SK-N-SH (cell line): ENCODE data around the gene ZCCHC17. TPM values are rescaled to one million over a fixed set of nuclear protein-coding genes. Genes with fewer than 3 reads are reported as not detected.

Experiments used
- CTCF ChIA-PET: fragments of 300-600, 350-600 bp; formaldehyde crosslinking; extraction: SDS; loops from one replicate; lab custom pipeline; 2021; lab: Yijun Ruan, JAX
- POLR2A ChIA-PET: fragments of 350-600 bp; sonication (Branson Sonifier 250); formaldehyde crosslinking; extraction: SDS; loops from one replicate; lab custom pipeline; 2020; ENCODE audit warnings: antibody characterized with exemption, inconsistent platforms; lab: Yijun Ruan, JAX
- DNase-seq: peaks from one replicate; pipeline ENCODE4 v3.0.0; 2012
- H2AFZ ChIP-seq: fragments of 200-600 bp; sonication (generic); 2 replicates; pipeline ENCODE4 v1.8.1; 2016; ENCODE audit warnings: antibody characterized with exemption, mild to moderate bottlenecking, low read depth
- H3F3A ChIP-seq: fragments of 200-600 bp; sonication (generic); replicated peaks from 2 replicates; pipeline ENCODE3; 2016; ENCODE audit warnings: antibody characterized with exemption, mild to moderate bottlenecking; ENCODE audit not compliant: insufficient read depth
- H3K27ac ChIP-seq, 2 experiments: fragments of 200-500 bp in 1 of 2; fragments of 200-600 bp in 1 of 2; sonication (Bioruptor generic) in 1 of 2; sonication (generic), shearing (Covaris generic) in 1 of 2; 2 replicates each; pipeline versions ENCODE4 v1.5.1 to v1.6.1; 2014 to 2016; ENCODE audit warnings: low read depth in 2 of 2, inconsistent platforms in 1 of 2, low read length in 1 of 2, mild to moderate bottlenecking in 1 of 2, mixed read lengths in 1 of 2
- H3K27me3 ChIP-seq: fragments of 200-600 bp; sonication (generic), shearing (Covaris generic); 2 replicates; pipeline ENCODE4 v1.6.1; 2016; ENCODE audit warnings: mixed run types; ENCODE audit not compliant: insufficient read depth
- H3K36me3 ChIP-seq, 2 experiments: fragments of 200-500 bp in 1 of 2; fragments of 200-600 bp in 1 of 2; sonication (Bioruptor generic) in 1 of 2; sonication (generic) in 1 of 2; replicated peaks in 1 of 2; 2 replicates each; pipeline versions ENCODE3 to v1.5.1; 2014 to 2016; ENCODE audit warnings: low read length in 1 of 2, mild to moderate bottlenecking in 1 of 2; ENCODE audit not compliant: insufficient read depth in 2 of 2, control insufficient read depth in 1 of 2
- H3K4me1 ChIP-seq, 2 experiments: fragments of 200-500 bp in 1 of 2; fragments of 200-600 bp in 1 of 2; sonication (Bioruptor generic) in 1 of 2; sonication (generic), shearing (Covaris generic) in 1 of 2; 2 replicates each; pipeline versions ENCODE4 v1.5.1 to v1.6.1; 2014 to 2016; ENCODE audit warnings: low read depth in 1 of 2, low read length in 1 of 2, mixed run types in 1 of 2; ENCODE audit not compliant: insufficient read depth in 2 of 2, control insufficient read depth in 1 of 2
- H3K4me2 ChIP-seq: fragments of 200-600 bp; sonication (generic), shearing (Covaris generic); 2 replicates; pipeline ENCODE4 v1.6.1; 2017; ENCODE audit warnings: mixed run types
- H3K4me3 ChIP-seq, 2 experiments: fragments of 200-500 bp in 1 of 2; fragments of 200-600 bp in 1 of 2; sonication (Bioruptor generic) in 1 of 2; sonication (generic), shearing (Covaris generic) in 1 of 2; 2 replicates each; pipeline versions ENCODE4 v1.5.1 to v1.8.1; 2014 to 2016; ENCODE audit warnings: low read depth in 2 of 2, inconsistent platforms in 1 of 2, low read length in 1 of 2, mild to moderate bottlenecking in 1 of 2, mixed read lengths in 1 of 2, moderate library complexity in 1 of 2
- H3K79me2 ChIP-seq: fragments of 200-600 bp; sonication (generic); 2 replicates; pipeline ENCODE4 v1.8.1; 2017; ENCODE audit warnings: mild to moderate bottlenecking; ENCODE audit not compliant: insufficient read depth
- H3K9ac ChIP-seq: fragments of 200-600 bp; sonication (generic); 2 replicates; pipeline ENCODE4 v1.6.1; 2017; ENCODE audit warnings: mixed run types
- H3K9me2 ChIP-seq: fragments of 200-600 bp; sonication (generic); 2 replicates; pipeline ENCODE4 v1.6.1; 2017; ENCODE audit warnings: mixed run types
- H3K9me3 ChIP-seq: fragments of 200-600 bp; sonication (generic); 2 replicates; pipeline ENCODE4 v1.6.1; 2017; ENCODE audit warnings: mixed run types, mild to moderate bottlenecking, moderate library complexity
- H4K20me1 ChIP-seq: fragments of 200-600 bp; sonication (generic); 2 replicates; pipeline ENCODE4 v1.6.1; 2017; ENCODE audit warnings: mild to moderate bottlenecking, mixed run types; ENCODE audit not compliant: insufficient read depth
- ELF1 ChIP-seq: IDR thresholded peaks from 2 replicates; pipeline ENCODE4 v1.4.0; 2012
- EP300 ChIP-seq, 2 experiments: IDR thresholded peaks; 2 replicates each; pipeline versions ENCODE4 v1.4.0 to v1.6.1; 2012; ENCODE audit warnings: borderline replicate concordance in 1 of 2, low read depth in 1 of 2, low read length in 1 of 2
- GATA2 ChIP-seq: sonication (generic); formaldehyde crosslinking; IDR thresholded peaks from 2 replicates; pipeline ENCODE4 v1.5.0; 2020; ENCODE audit warnings: mild to moderate bottlenecking, missing genetic modification reagents
- JUND ChIP-seq: IDR thresholded peaks from 2 replicates; pipeline ENCODE4 v1.4.0; 2012
- MEF2A ChIP-seq: IDR thresholded peaks from 2 replicates; pipeline ENCODE4 v1.4.0; 2012; ENCODE audit warnings: low read depth, borderline replicate concordance
- PBX3 ChIP-seq: IDR thresholded peaks from 2 replicates; pipeline ENCODE4; 2012
- REST ChIP-seq: IDR thresholded peaks from 2 replicates; pipeline ENCODE4 v1.6.1; 2012; ENCODE audit warnings: mild to moderate bottlenecking, low read depth, low read length, moderate library complexity
- RXRA ChIP-seq: IDR thresholded peaks from 2 replicates; pipeline ENCODE4 v1.4.0; 2012; ENCODE audit warnings: low read depth, mild to moderate bottlenecking, borderline replicate concordance
- SMC3 ChIP-seq: IDR thresholded peaks from 2 replicates; pipeline ENCODE4 v1.6.1; 2012; ENCODE audit warnings: low read depth, low read length, improper control_type of control experiment
- TAF1 ChIP-seq: IDR thresholded peaks from 2 replicates; pipeline ENCODE4 v1.6.1; 2012; ENCODE audit warnings: low read depth, mild to moderate bottlenecking, low read length, moderate library complexity, borderline replicate concordance
- TEAD4 ChIP-seq: IDR thresholded peaks from 2 replicates; pipeline ENCODE4 v1.4.0; 2012; ENCODE audit warnings: mild to moderate bottlenecking, borderline replicate concordance; ENCODE audit not compliant: insufficient read depth
- USF1 ChIP-seq: IDR thresholded peaks from 2 replicates; pipeline ENCODE4 v1.4.0; 2012; ENCODE audit warnings: low read depth, borderline replicate concordance
- USF2 ChIP-seq: fragments of 150-350 bp; IDR thresholded peaks from 2 replicates; pipeline ENCODE4 v1.6.1; 2017; ENCODE audit warnings: antibody characterized with exemption, low read length, low read depth, borderline replicate concordance
- WGBS: methylation state at CpG from one replicate; pipeline ENCODE4 v1.1.6; 2017; ENCODE audit warnings: low lambda C conversion rate; 5-methylcytosine and 5-hydroxymethylcytosine counted together
- polyA plus RNA-seq, 3 experiments: library from polyadenylated mRNA; depleted of rRNA; stranded (reverse); fragments of >200 nt; gene quantifications; 2 replicates each; pipeline ENCODE4 v1.2.3, GENCODE V29; 2012

ZCCHC17 gene
- polyA plus RNA-seq, 1 of the 3 experiments (the other 2 are of a cell fraction), result 25.8 TPM

- Histone ChIP-seq H3K9ac (no peak overlapping the region), H3K4me1 (no peaks in the 10 kb centered on the region), H3K27ac (no peak overlapping the region), H3K36me3 (peaks cover 35 to 53% of the 10 kb centered on the region in 2 experiments), H3K79me2 (peaks cover 3% of the 10 kb centered on the region), H4K20me1 (no peaks in the 10 kb centered on the region), H3K9me2 (no peaks in the 10 kb centered on the region), H3F3A (no peaks in the 10 kb centered on the region), H3K4me2 (no peak overlapping the region), H2AFZ (no peak overlapping the region), H3K9me3 (no peaks in the 10 kb centered on the region), H3K4me3 (no peak overlapping the region), H3K27me3 (no peaks in the 10 kb centered on the region)
- TF ChIP-seq GATA2, result no peak
- no peak for TF ChIP-seq JUND
- no peak for TF ChIP-seq USF2
- no peak for TF ChIP-seq USF1
- TF ChIP-seq TEAD4, result no peak
- TF ChIP-seq SMC3, result no peak
- CTCF ChIA-PET, result interaction anchor here (0.9 to 1.9 kb wide), 2 partner anchors 133 to 137 kb away, joined by 3 to 8 read pairs; no protein-coding TSS in a partner anchor
- 95% methylated on average over 1 of the region's 1 CpG for WGBS
- DNase-seq, result no peak
- POLR2A ChIA-PET, result no interaction called here
These were observed 21.3 kb downstream of the ZCCHC17 start for GRCh38 chr1:31318146-31318545.

GRCh38 chr1:31324093-31324492 is 27.3 kb downstream of the ZCCHC17 start:
- H3K27ac ChIP-seq, result no peak overlapping the region
- H3K4me2 ChIP-seq, result no peak overlapping the region
- DNase-seq, result no peak
- H3K27me3 ChIP-seq, result no peaks in the 10 kb centered on the region
- TF ChIP-seq EP300 (IDR thresholded peaks at IDR 0.05; ENCODE audit: borderline replicate concordance in 1 of 2, low read depth in 1 of 2, low read length in 1 of 2), result no peak
- TF ChIP-seq RXRA, result no peak
- TF ChIP-seq TAF1, result no peak
- no peak for TF ChIP-seq REST
- no peak for TF ChIP-seq MEF2A
- no peak for TF ChIP-seq PBX3
- no peak for TF ChIP-seq ELF1
- no peak overlapping the region for H3K4me3 ChIP-seq
- no peaks in the 10 kb centered on the region for H3K9me3 ChIP-seq
- H3K36me3 ChIP-seq, result peaks cover 15 to 20% of the 10 kb centered on the region in 2 experiments
- H2AFZ ChIP-seq, result no peak overlapping the region
- no peaks in the 10 kb centered on the region for H3K79me2 ChIP-seq
- no peaks in the 10 kb centered on the region for H3K4me1 ChIP-seq
- no peaks in the 10 kb centered on the region for H3K9me2 ChIP-seq
- WGBS, result 70% methylated on average over 2 of the region's 4 CpGs
- H3F3A ChIP-seq, result no peaks in the 10 kb centered on the region
- POLR2A ChIA-PET, result no interaction called here
- CTCF ChIA-PET, result interaction anchor here (7.2 kb wide), 1 partner anchor 141 kb away, joined by 112 read pairs; no protein-coding TSS in a partner anchor
- H3K9ac ChIP-seq, result no peak overlapping the region
- H4K20me1 ChIP-seq, result no peaks in the 10 kb centered on the region
